GM19025 (cell line): ENCODE results near the gene CLCNKA.
"Not testable (repeated sequence)": the region's sequence is repeated elsewhere in the genome, so short reads cannot be mapped to it uniquely, and the experiment has no call there.

Source experiments
- ATAC-seq: cut with Tn5 transposase; IDR thresholded peaks from one replicate; pipeline ENCODE4 v1.9.1; 2021; ENCODE audit warnings: mild to moderate bottlenecking, low read depth, moderate library complexity; ENCODE audit not compliant: unreplicated experiment

CLCNKA gene

GRCh38 chr1:16021681-16022080, at the start of gene CLCNKA:
Gene CLCNKA (plus strand): TSS chr1:16022036. CDS start chr1:16022620, 584 bp downstream.
- no peak for ATAC-seq

DNA sequence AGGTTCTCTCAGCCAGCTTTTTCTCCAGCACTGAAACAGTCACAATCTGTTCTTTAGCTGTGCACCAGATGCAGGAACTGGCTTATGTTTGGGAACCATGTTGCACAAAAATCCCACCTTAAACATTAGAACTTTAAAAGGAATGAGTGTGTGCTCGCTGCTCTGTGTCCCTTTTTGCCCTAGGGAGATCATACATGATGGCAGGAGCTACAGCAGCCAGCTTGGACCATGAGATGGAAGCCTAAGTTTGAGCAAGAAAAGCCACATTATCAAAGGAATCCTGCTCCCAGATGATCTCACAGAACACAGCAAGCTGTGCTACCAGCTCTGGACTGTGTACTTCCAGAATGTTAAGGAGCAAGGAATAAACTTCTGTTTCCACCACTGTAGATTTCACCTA, 49.4 kb upstream of the CLCNKA start:
- ATAC-seq = no peak

DNA sequence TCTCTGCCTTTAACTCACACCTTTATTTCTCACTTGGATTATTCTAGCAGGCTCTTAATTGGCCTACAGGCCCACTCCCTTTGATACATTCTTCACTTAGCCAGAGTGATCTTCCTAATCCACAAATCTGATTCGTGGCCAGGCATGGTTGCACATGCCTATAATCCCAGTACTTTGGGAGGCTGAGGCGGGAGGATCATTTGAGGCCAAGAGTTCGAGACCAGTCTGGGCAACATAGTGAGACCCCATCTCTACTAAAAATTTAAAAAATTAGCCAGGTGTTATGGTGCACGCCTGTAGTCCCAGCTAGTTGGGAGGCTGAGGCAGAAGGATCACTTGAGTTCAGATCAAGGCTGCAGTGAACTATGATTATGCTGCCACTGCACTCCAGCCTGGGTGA, 48.1 kb upstream of the CLCNKA start:
- no peak for ATAC-seq

- no peak for ATAC-seq
These were observed 47.0 kb upstream of the CLCNKA start for GRCh38 chr1:15974855-15975254.

DNA sequence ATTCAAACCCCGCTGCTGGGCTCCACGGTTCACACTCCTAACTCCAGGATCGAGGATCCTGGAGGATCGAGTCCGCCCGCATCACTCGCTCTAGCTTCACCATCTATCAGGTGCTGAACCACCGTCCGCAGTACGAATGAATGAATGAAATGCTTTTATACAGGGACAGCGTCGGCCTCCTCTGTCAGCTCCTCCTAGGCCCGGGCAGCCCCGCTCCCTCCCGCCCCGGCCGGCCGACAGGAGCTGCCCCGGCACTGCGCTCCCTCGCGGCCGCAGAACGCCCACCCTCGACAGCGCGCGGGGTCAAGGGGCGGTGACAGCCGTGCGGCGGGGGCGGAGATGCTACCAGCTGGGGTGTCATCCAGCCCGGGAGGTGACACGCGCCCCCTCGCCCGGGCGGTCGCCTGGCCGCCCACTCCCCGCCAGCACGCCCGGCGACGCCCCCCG, 46.5 kb upstream of the CLCNKA start:
- ATAC-seq = peak; percentile 51

- ATAC-seq = peak; percentile 66
These were observed 45.8 kb upstream of the CLCNKA start, which contains the start of gene ZBTB17 for GRCh38 chr1:15975805-15976680. Gene ZBTB17 (minus strand): TSS chr1:15976101. CDS start chr1:15948495, 27,606 bp downstream.

- ATAC-seq = not testable (repeated sequence)
These were observed 43.9 kb upstream of the CLCNKA start for GRCh38 chr1:15977947-15978346.

GRCh38 chr1:15981679-15982078, 40.2 kb upstream of the CLCNKA start:
- no peak for ATAC-seq

GRCh38 chr1:15983275-15983674, 38.6 kb upstream of the CLCNKA start:
- ATAC-seq = no peak

GRCh38 chr1:15985611-15986297, 36.1 kb upstream of the CLCNKA start:
- ATAC-seq = no peak

DNA sequence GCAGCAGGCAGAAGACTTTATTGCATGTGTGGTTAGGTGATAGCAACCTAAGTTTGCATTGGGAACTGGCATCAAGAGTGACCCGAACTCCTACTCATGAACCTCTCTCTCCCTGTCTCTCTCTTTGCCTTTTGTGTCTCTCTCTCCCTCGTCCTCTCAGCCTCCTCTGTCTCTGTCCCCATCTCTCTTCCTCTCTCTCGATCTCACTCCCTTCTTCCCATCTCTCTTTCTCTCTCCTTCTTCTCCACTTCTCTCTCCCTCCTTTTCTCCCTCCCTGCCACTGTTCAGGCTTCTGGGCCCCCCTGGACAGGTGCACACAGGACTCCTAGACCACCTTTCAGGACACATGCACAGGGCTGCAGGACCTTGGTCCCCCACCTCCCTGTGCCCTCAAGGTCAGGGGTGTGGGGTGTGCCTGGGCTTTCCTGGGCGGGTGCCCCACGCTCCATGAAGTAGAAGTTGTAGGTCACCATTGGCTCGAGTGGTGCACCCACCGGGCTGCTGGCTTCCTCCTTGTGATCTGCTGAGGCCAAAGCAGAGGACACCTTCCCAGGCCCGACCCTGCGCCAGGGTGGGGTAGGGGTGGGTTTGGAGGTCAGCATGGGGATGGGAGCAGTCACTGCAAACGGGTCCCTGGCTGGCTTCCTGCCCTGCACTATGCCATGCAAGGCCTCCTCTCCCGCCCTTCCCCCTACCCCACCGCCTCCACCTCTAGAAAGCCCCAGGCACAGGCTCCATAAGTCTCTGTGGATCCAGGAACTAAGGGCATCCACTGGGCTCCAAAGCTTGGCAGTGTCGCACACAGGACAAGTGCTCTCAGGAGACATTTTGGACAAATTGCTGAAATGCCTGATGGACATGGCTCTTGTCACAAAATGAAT, 32.7 kb upstream of the CLCNKA start:
- no peak for ATAC-seq

- no peak for ATAC-seq
These were observed 32.1 kb upstream of the CLCNKA start for GRCh38 chr1:15989776-15990175.

- ATAC-seq = no peak
These were observed 30.2 kb upstream of the CLCNKA start for GRCh38 chr1:15991427-15992186.

GRCh38 chr1:15992187-15992553, 29.7 kb upstream of the CLCNKA start:
- no peak for ATAC-seq

- no peak for ATAC-seq
These were observed 29.0 kb upstream of the CLCNKA start for GRCh38 chr1:15992582-15993500.

GRCh38 chr1:15993666-15994065, 28.2 kb upstream of the CLCNKA start:
- ATAC-seq = no peak

DNA sequence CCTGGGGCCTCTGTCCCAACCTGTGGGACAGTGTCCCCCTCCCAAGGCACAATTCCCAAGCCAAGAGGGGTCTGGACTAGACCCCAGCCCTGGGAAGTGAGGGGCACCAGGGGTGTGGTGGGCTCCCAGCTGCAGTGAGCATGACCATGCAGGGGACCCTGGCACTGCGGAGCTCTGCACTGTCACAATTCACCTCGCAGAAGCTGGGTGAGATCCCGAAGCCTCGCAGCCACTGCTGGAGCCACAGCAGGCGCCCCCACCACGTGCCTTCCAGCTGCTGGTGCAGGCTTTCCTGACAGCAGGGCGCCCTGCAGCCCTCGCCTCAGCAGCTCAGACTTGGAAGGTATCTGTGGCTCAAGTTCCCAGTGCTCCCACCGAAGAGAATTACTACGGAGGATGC, 27.8 kb upstream of the CLCNKA start:
- ATAC-seq = no peak

DNA sequence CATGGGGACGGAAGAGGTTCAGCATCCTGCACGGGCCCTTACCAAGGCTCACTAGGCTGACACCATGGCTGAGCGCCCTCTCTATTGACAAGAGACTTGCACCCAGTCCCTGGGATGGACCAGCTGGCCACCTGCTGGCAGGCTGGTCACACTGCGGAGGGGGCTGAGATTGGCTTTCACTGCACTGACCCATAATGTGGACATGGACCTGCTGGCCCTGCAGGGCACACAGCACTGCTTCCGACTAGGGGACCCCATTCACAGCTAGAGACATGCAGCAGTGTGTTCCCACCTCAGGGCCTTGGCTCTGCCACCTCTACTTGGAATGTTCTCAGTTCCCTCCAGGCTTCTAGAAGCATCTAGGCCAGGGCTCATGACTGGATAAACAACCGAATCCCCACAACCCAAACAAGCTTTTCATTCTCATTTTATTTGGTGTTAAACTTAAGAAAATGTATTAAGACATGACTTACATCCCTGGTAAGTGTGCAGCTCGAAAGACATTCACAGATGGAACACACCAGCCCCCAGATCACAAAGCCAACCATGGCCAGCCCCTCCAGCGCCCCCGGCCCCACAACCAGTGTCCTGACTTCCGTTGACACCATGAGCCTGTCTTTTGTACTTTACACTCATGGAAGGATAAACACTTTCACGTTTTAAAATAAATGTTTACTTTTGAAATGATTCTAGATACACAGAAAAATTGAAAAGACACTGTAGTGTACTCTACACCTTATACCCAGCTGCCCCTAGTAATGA, 27.1 kb upstream of the CLCNKA start:
- ATAC-seq = no peak
